HUES48 (cell line): ENCODE data around the gene CTNNA3.
"Not testable (repeated sequence)": the region's sequence is repeated elsewhere in the genome, so short reads cannot be mapped to it uniquely, and the experiment has no call there.

Experiments used
- H3K27ac ChIP-seq: one replicate; pipeline ENCODE4 v1.7.0; 2013; ENCODE audit warnings: low read depth, low read length, inconsistent platforms
- H3K27me3 ChIP-seq: 2 replicates; pipeline ENCODE4 v1.6.1; 2013; ENCODE audit warnings: mild to moderate bottlenecking, low read length; ENCODE audit not compliant: control insufficient read depth, insufficient read depth
- H3K36me3 ChIP-seq: 2 replicates; pipeline ENCODE4 v1.6.1; 2013; ENCODE audit warnings: low read length; ENCODE audit not compliant: control insufficient read depth, insufficient read depth
- H3K4me1 ChIP-seq: 2 replicates; pipeline ENCODE4 v1.6.1; 2013; ENCODE audit warnings: mild to moderate bottlenecking, low read length; ENCODE audit not compliant: control insufficient read depth, insufficient read depth
- H3K4me3 ChIP-seq: 2 replicates; pipeline ENCODE4 v1.5.1; 2013; ENCODE audit warnings: mild to moderate bottlenecking, low read depth, low read length
- H3K9ac ChIP-seq: 2 replicates; pipeline ENCODE4 v1.6.1; 2013; ENCODE audit warnings: mild to moderate bottlenecking, low read depth, low read length, moderate library complexity
- H3K9me3 ChIP-seq: 2 replicates; pipeline ENCODE4 v1.6.1; 2013; ENCODE audit warnings: low read length; ENCODE audit not compliant: control insufficient read depth, insufficient read depth

CTNNA3 gene

DNA sequence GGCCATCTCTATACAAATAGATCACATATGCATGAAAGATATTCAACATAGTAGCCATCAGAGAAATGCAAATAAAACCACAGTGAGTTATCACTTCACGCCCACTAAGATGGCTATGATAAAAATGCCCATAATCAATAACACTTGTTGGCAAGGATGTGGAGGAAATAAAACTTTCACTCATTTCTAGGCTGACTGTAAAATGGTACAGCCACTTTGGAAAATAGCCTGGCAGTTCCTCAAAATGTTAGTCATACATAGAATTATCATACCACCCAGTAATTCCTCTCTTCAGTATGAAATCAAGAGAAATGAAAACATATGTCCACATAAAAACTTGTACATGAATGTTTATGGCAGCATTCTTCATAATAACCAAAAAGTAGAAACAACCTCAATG lies 445.3 kb downstream of the CTNNA3 start:
- H3K9me3 ChIP-seq = no peaks in the 10 kb centered on the region
- no peak overlapping the region for H3K9ac ChIP-seq
- H3K27ac ChIP-seq = no peak overlapping the region
- no peaks in the 10 kb centered on the region for H3K27me3 ChIP-seq
- H3K4me3 ChIP-seq = no peak overlapping the region
- H3K4me1 ChIP-seq = no peaks in the 10 kb centered on the region
- no peaks in the 10 kb centered on the region for H3K36me3 ChIP-seq

DNA sequence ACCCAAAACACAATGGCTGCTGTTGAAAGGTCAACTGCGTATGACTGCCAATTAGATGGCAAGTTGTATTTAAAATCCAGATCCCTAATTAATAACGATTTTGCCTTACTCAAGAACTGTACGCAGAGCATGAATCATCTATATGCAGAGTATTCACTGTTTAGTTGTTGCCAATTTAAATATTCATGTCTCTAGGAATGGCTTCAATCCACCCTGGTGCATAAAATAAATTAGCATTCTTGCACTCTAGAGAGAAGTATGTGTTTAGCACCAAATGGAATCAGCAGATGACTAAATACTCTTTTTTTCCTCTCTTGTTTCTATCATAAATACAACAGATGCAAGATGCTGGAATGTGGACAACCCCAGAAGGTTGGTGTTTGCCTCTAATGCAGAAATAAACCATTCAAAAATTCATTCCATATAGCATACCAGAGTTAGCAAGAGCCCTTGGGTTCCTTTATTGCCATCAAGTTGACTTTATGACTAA lies 449.9 kb downstream of the CTNNA3 start:
- Histone ChIP-seq H3K9ac (no peak overlapping the region), H3K4me1 (peaks cover 17% of the 10 kb centered on the region), H3K4me3 (no peak overlapping the region), H3K27ac (no peak overlapping the region), H3K27me3 (no peaks in the 10 kb centered on the region), H3K36me3 (no peaks in the 10 kb centered on the region), H3K9me3 (no peaks in the 10 kb centered on the region)

DNA sequence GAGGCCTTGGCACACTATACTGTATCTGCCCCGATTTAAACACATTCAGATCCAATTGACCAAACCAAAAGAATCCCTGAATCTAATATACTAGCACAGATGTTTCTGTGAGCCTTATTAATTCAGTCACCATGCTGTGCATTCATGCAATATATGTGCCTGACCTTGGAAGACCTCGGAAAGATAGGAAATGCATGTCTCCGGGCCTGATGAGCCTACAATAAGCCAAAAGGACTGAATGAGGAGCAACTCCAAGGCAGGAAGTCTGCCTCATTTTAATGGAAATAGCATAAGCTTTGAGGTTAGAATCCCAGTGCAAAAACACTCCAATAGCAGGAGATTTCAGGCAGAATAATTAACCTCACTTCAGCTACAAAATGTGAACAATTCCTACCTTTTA lies 453.5 kb downstream of the CTNNA3 start:
- no peak overlapping the region for H3K9ac ChIP-seq
- H3K36me3 ChIP-seq = no peaks in the 10 kb centered on the region
- peaks cover 17% of the 10 kb centered on the region for H3K4me1 ChIP-seq
- no peaks in the 10 kb centered on the region for H3K9me3 ChIP-seq
- no peak overlapping the region for H3K4me3 ChIP-seq
- H3K27me3 ChIP-seq = no peaks in the 10 kb centered on the region
- no peak overlapping the region for H3K27ac ChIP-seq

DNA sequence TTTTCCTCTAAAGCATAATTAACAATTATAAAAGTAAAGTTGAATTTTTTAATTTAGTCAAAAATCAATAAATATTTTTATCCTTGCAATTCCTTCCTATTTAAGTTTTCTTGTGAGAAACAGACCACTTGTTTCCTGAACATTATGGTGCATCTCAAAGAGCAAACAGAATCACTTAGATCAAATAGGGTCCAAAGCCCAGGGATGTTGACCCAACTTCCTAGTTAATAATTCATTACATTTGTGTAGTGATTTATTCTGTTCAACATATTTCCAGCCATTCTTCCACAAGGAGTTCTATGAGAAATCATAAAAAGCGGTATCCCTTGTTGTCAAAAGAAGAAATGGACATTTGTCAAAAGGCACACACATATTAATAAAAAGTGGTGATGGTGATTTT lies 454.5 kb downstream of the CTNNA3 start:
- H3K9ac ChIP-seq = no peak overlapping the region
- H3K9me3 ChIP-seq = no peaks in the 10 kb centered on the region
- no peaks in the 10 kb centered on the region for H3K36me3 ChIP-seq
- H3K27ac ChIP-seq = no peak overlapping the region
- H3K4me1 ChIP-seq = peaks cover 17% of the 10 kb centered on the region
- H3K4me3 ChIP-seq = no peak overlapping the region
- no peaks in the 10 kb centered on the region for H3K27me3 ChIP-seq

DNA sequence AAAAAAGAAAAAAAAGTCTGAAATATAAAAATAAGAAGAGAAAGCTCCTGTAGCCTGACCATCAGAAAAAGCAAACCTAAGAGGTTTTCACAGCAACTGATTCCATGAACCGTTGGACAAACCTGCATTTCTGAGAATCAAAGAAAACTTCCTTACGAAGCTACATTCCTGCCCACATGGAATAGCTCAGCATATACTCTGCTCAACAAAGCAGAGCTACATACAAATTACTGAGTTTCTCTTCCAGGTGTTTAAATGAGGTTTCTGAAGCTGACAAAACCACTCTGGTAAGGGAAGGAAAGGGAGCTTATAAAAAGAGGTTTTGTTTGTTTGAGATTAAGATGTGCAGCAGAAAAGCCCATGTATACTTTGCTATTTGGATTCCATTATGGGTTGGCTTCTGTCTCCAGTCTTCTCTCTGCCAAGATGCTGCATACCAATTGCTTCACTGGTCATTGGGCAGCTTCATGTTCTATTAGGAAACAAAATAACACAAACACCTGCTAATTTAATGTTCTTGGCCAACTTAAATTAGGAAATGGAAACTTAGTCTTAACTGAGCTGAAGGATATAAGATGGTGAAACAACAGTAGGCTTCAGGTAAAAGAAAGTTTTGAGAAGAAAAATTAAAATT lies 456.0 kb downstream of the CTNNA3 start:
- peaks cover 17% of the 10 kb centered on the region for H3K4me1 ChIP-seq
- no peak overlapping the region for H3K27ac ChIP-seq
- no peaks in the 10 kb centered on the region for H3K9me3 ChIP-seq
- H3K4me3 ChIP-seq = no peak overlapping the region
- no peaks in the 10 kb centered on the region for H3K27me3 ChIP-seq
- no peak overlapping the region for H3K9ac ChIP-seq
- H3K36me3 ChIP-seq = no peaks in the 10 kb centered on the region

DNA sequence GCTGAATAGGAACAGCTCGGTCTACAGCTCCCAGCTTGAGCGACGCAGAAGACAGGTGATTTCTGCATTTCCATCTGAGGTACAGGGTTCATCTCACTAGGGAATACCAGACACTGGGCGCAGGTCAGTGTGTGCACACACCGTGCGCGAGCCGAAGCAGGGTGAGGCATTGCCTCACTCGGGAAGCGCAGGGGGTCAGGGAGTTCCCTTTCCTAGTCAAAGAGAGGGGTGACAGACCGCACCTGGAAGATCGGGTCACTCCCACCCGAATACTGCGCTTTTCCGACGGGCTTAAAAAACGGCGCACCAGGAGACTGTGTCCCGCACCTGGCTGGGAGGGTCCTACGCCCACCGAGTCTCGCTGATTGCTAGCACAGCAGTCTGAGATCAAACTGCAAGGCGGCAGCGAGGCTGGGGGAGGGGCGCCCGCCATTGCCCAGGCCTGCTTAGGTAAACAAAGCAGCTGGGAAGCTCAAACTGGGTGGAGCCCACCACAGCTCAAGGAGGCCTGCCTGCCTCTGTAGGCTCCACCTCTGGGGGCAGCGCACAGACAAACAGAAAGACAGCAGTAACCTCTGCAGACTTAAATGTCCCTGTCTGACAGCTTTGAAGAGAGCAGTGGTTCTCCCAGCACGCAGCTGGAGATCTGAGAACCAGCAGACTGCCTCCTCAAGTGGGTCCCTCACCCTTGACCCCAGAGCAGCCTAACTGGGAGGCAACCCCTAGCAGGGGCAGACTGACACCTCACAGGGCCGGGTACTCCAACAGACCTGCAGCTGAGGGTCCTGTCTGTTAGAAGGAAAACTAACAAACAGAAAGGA lies 465.1 kb downstream of the CTNNA3 start:
- Histone ChIP-seq H3K4me3 (peak overlapping the region; percentile 67), H3K9ac (peak overlapping the region; percentile 77), H3K27ac (peak overlapping the region; percentile 51)
- H3K27me3 ChIP-seq, H3K9me3 ChIP-seq, H3K4me1 ChIP-seq, H3K36me3 ChIP-seq: not testable (repeated sequence)

DNA sequence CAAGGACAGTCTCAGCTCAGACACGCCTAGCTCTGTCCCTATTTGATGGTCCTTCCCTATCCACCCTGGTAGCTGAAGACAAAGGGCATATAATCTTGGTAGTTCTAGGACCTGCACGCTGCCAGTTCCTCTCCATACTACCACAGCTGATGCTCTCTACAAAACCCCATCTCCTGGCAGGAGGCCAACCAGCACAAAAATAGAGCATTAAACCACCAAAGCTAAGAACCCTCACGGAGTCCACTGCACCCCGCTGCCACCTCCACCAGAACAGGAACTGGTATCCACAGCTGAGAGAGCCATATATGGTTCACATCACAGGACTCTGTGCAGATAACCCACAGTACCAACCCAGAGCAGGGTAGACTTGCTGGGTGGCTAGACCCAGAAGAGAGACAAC lies 470.8 kb downstream of the CTNNA3 start:
- H3K36me3 ChIP-seq = no peaks in the 10 kb centered on the region
- peaks cover under 1% of the 10 kb centered on the region; the same call in 1 of the 2 replicates for H3K4me1 ChIP-seq
- no peaks in the 10 kb centered on the region for H3K27me3 ChIP-seq
- no peaks in the 10 kb centered on the region for H3K9me3 ChIP-seq
- H3K27ac ChIP-seq = no peak overlapping the region
- no peak overlapping the region for H3K9ac ChIP-seq
- no peak overlapping the region for H3K4me3 ChIP-seq

DNA sequence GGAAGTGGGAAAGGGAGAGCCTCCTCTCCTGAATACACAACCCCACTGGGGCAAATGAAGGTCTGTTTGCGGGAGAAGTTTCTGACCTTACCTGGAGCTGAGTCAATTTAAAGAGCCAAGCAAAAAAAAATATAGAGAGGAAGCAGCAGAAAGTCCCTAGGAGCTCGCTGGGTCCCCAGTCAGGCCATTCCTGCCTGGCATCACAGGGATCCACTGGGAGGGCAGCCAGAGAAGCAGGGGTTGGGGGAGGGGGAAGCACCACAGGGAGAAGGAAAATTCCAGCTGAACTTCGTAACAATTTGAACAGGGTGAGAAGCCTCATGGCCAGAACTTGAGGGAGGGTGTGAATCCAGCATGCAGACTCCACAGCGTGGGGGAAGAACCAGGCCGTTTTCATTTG lies 471.4 kb downstream of the CTNNA3 start:
- no peaks in the 10 kb centered on the region for H3K9me3 ChIP-seq
- H3K36me3 ChIP-seq = no peaks in the 10 kb centered on the region
- no peak overlapping the region for H3K27ac ChIP-seq
- H3K27me3 ChIP-seq = no peaks in the 10 kb centered on the region
- no peak overlapping the region for H3K9ac ChIP-seq
- H3K4me3 ChIP-seq = no peak overlapping the region
- no peaks in the 10 kb centered on the region for H3K4me1 ChIP-seq

DNA sequence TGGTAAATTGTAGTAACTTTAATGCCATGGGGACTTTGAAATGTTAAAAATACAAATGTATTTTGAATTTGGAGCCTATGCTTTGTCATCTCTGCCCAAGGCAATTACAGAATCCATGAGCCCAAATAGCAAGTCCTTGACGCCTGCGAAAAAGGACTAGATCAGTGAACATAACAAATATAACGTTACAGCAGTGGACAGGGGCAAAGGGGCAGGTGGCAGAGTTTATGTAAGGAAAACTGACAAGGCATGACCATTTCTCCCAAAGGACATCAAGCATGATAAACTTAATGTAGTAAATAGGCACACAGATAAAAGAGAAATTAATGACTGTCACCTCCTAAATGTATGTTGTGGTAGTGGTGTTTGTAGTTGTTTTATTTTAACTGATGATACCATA lies 473.1 kb downstream of the CTNNA3 start:
- Histone ChIP-seq H3K27me3 (no peaks in the 10 kb centered on the region), H3K36me3 (no peaks in the 10 kb centered on the region), H3K4me3 (no peak overlapping the region), H3K9me3 (no peaks in the 10 kb centered on the region), H3K4me1 (no peaks in the 10 kb centered on the region), H3K27ac (no peak overlapping the region), H3K9ac (no peak overlapping the region)

DNA sequence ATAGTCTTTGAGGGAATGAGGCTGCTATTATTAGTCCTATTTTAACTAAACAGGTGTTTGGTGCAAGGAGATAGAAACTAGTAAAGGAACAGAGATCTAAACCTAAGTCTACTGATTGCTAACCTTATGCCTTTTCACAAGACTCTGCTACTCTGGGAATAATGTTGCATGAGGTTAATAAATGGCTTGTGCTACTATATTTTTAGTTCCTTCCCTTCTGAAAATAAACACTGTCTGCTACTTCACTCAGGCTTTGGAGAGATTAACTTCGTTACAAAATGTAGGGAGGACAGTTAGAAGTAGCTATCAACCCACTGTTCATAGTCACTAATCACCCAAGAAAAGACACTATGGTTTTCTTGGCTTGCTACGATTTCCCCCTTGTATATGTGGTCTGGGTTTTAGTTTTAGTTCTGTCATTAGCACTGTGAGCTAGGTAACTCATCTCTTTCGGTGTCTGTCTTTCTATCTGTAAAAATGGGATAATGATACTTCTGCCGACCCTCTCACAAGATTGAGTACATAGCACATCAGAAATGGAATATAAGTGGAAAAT lies 474.0 kb downstream of the CTNNA3 start:
- no peaks in the 10 kb centered on the region for H3K27me3 ChIP-seq
- no peak overlapping the region for H3K4me3 ChIP-seq
- no peak overlapping the region for H3K9ac ChIP-seq

DNA sequence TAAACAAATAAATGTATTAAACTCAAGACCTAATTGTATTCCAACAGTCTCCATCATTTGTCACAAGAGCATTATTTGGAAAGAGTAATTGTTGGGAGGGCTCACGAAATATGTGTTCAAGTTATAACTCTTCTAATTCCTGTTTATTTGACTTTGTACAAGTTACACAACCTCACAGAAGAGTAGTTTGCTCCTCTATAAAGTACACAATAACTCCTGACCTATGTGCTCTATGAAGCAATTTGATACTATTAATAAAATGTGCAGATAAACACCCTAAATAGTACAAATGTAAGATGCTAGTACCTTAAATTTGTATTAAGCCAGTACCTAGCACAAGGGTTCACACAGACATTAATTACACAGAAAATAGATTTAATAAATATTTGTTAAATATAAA lies 484.3 kb downstream of the CTNNA3 start:
- Histone ChIP-seq H3K4me1 (no peaks in the 10 kb centered on the region), H3K9ac (no peak overlapping the region), H3K27me3 (no peaks in the 10 kb centered on the region), H3K36me3 (no peaks in the 10 kb centered on the region), H3K27ac (no peak overlapping the region), H3K4me3 (no peak overlapping the region), H3K9me3 (no peaks in the 10 kb centered on the region)

More for the DNA sequence above, 474.0 kb downstream of the CTNNA3 start:
- no peaks in the 10 kb centered on the region for H3K9me3 ChIP-seq
- H3K36me3 ChIP-seq = no peaks in the 10 kb centered on the region
- H3K27ac ChIP-seq = no peak overlapping the region
- H3K4me1 ChIP-seq = no peaks in the 10 kb centered on the region
